Ovary (tissue), 3 donors: ENCODE measurements around the gene IL1RL1.

Experiments used
- POLR2A ChIP-seq: fragments of 450-650 bp; IDR thresholded peaks from one replicate; pipeline ENCODE4 v1.6.1; 2017; ENCODE audit warnings: antibody characterized with exemption, mild to moderate bottlenecking, moderate library complexity
- TF ChIP-seq, protein P1 (sequence below), 3 donors: fragments of 450-650 bp in 2 of 3; fragments of 200-600 bp in 1 of 3; IDR thresholded peaks; one replicate each; pipeline versions ENCODE4 v1.5.1 to v1.8.0; 2016 to 2022; ENCODE audit warnings: antibody characterized with exemption in 3 of 3, mild to moderate bottlenecking in 1 of 3
- donor health status: DM: no; HTN: no; CAD: no.

GRCh38 chr2:102282678-102283091, 28.7 kb upstream of the IL1RL1 start:
- TF ChIP-seq, protein P1, sequence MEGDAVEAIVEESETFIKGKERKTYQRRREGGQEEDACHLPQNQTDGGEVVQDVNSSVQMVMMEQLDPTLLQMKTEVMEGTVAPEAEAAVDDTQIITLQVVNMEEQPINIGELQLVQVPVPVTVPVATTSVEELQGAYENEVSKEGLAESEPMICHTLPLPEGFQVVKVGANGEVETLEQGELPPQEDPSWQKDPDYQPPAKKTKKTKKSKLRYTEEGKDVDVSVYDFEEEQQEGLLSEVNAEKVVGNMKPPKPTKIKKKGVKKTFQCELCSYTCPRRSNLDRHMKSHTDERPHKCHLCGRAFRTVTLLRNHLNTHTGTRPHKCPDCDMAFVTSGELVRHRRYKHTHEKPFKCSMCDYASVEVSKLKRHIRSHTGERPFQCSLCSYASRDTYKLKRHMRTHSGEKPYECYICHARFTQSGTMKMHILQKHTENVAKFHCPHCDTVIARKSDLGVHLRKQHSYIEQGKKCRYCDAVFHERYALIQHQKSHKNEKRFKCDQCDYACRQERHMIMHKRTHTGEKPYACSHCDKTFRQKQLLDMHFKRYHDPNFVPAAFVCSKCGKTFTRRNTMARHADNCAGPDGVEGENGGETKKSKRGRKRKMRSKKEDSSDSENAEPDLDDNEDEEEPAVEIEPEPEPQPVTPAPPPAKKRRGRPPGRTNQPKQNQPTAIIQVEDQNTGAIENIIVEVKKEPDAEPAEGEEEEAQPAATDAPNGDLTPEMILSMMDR (IDR thresholded peaks at IDR 0.05) = no peak
- no peak for TF ChIP-seq POLR2A
